ENCODE measurements around the gene KRT23.

The KRT23 gene

GRCh38 chr17:40962059-40962561, 24.7 kb upstream of the KRT23 start:
- Histone ChIP-seq H3K9ac (ENCODE audit: low read length) (no peak overlapping the region), H3K4me1 (ENCODE audit: control insufficient read depth, low read depth, low read length) (peaks cover 13% of the 10 kb centered on the region), H3K36me3 (ENCODE audit: control insufficient read depth, low read depth, low read length) (no peaks in the 10 kb centered on the region), H3K27me3 (ENCODE audit: control insufficient read depth, insufficient read depth, low read length) (no peaks in the 10 kb centered on the region), H3K9me3 (ENCODE audit: control insufficient read depth, low read depth, low read length) (no peaks in the 10 kb centered on the region), H3K27ac (ENCODE audit: low read length) (no peak overlapping the region), H3K4me3 (ENCODE audit: low read length) (no peak overlapping the region)

- H3K27me3 ChIP-seq (ENCODE audit: control insufficient read depth, insufficient read depth, low read length): no peaks in the 10 kb centered on the region
- no peaks in the 10 kb centered on the region for H3K36me3 ChIP-seq (ENCODE audit: control insufficient read depth, low read depth, low read length)
- peaks cover 13% of the 10 kb centered on the region for H3K4me1 ChIP-seq (ENCODE audit: control insufficient read depth, low read depth, low read length)
- no peak overlapping the region for H3K4me3 ChIP-seq (ENCODE audit: low read length)
- no peak overlapping the region for H3K27ac ChIP-seq (ENCODE audit: low read length)
- H3K9ac ChIP-seq (ENCODE audit: low read length): no peak overlapping the region
- H3K9me3 ChIP-seq (ENCODE audit: control insufficient read depth, low read depth, low read length): no peaks in the 10 kb centered on the region
Observed at GRCh38 chr17:40961591-40961990, 24.1 kb upstream of the KRT23 start.

GRCh38 chr17:40960144-40960543, 22.7 kb upstream of the KRT23 start:
- no peaks in the 10 kb centered on the region for H3K9me3 ChIP-seq (ENCODE audit: control insufficient read depth, low read depth, low read length)
- no peaks in the 10 kb centered on the region for H3K36me3 ChIP-seq (ENCODE audit: control insufficient read depth, low read depth, low read length)
- H3K27me3 ChIP-seq (ENCODE audit: control insufficient read depth, insufficient read depth, low read length): no peaks in the 10 kb centered on the region
- no peak overlapping the region for H3K27ac ChIP-seq (ENCODE audit: low read length)
- H3K4me1 ChIP-seq (ENCODE audit: control insufficient read depth, low read depth, low read length): peaks cover 13% of the 10 kb centered on the region
- H3K4me3 ChIP-seq (ENCODE audit: low read length): no peak overlapping the region
- no peak overlapping the region for H3K9ac ChIP-seq (ENCODE audit: low read length)

- Histone ChIP-seq H3K27ac (ENCODE audit: low read length) (no peak overlapping the region), H3K9ac (ENCODE audit: low read length) (no peak overlapping the region), H3K4me1 (ENCODE audit: control insufficient read depth, low read depth, low read length) (peaks cover 13% of the 10 kb centered on the region), H3K36me3 (ENCODE audit: control insufficient read depth, low read depth, low read length) (no peaks in the 10 kb centered on the region), H3K9me3 (ENCODE audit: control insufficient read depth, low read depth, low read length) (no peaks in the 10 kb centered on the region), H3K27me3 (ENCODE audit: control insufficient read depth, insufficient read depth, low read length) (no peaks in the 10 kb centered on the region), H3K4me3 (ENCODE audit: low read length) (no peak overlapping the region)
Observed at GRCh38 chr17:40958086-40958953, 20.9 kb upstream of the KRT23 start.

- Histone ChIP-seq H3K36me3 (ENCODE audit: control insufficient read depth, low read depth, low read length) (no peaks in the 10 kb centered on the region), H3K9ac (ENCODE audit: low read length) (no peak overlapping the region), H3K9me3 (ENCODE audit: control insufficient read depth, low read depth, low read length) (no peaks in the 10 kb centered on the region), H3K4me3 (ENCODE audit: low read length) (no peak overlapping the region), H3K27me3 (ENCODE audit: control insufficient read depth, insufficient read depth, low read length) (no peaks in the 10 kb centered on the region), H3K27ac (ENCODE audit: low read length) (no peak overlapping the region), H3K4me1 (ENCODE audit: control insufficient read depth, low read depth, low read length) (peaks cover 13% of the 10 kb centered on the region)
Observed at GRCh38 chr17:40956401-40957254, 19.2 kb upstream of the KRT23 start.

- H3K4me3 ChIP-seq (ENCODE audit: low read length): no peak overlapping the region
- H3K9ac ChIP-seq (ENCODE audit: low read length): no peak overlapping the region
- peaks cover 13% of the 10 kb centered on the region for H3K4me1 ChIP-seq (ENCODE audit: control insufficient read depth, low read depth, low read length)
- H3K27me3 ChIP-seq (ENCODE audit: control insufficient read depth, insufficient read depth, low read length): no peaks in the 10 kb centered on the region
- H3K27ac ChIP-seq (ENCODE audit: low read length): no peak overlapping the region
- no peaks in the 10 kb centered on the region for H3K36me3 ChIP-seq (ENCODE audit: control insufficient read depth, low read depth, low read length)
- no peaks in the 10 kb centered on the region for H3K9me3 ChIP-seq (ENCODE audit: control insufficient read depth, low read depth, low read length)
Observed at GRCh38 chr17:40953881-40954280, 16.4 kb upstream of the KRT23 start.

- H3K4me3 ChIP-seq (ENCODE audit: low read length): no peak overlapping the region
- H3K9ac ChIP-seq (ENCODE audit: low read length): no peak overlapping the region
- no peaks in the 10 kb centered on the region for H3K9me3 ChIP-seq (ENCODE audit: control insufficient read depth, low read depth, low read length)
- no peaks in the 10 kb centered on the region for H3K27me3 ChIP-seq (ENCODE audit: control insufficient read depth, insufficient read depth, low read length)
- no peaks in the 10 kb centered on the region for H3K36me3 ChIP-seq (ENCODE audit: control insufficient read depth, low read depth, low read length)
- H3K27ac ChIP-seq (ENCODE audit: low read length): no peak overlapping the region
- peaks cover 5% of the 10 kb centered on the region for H3K4me1 ChIP-seq (ENCODE audit: control insufficient read depth, low read depth, low read length)
Observed at GRCh38 chr17:40952661-40953060, 15.2 kb upstream of the KRT23 start.

GRCh38 chr17:40952154-40952553, 14.7 kb upstream of the KRT23 start:
- Histone ChIP-seq H3K4me3 (ENCODE audit: low read length) (no peak overlapping the region), H3K9me3 (ENCODE audit: control insufficient read depth, low read depth, low read length) (no peaks in the 10 kb centered on the region), H3K4me1 (ENCODE audit: control insufficient read depth, low read depth, low read length) (peaks cover under 1% of the 10 kb centered on the region), H3K9ac (ENCODE audit: low read length) (no peak overlapping the region), H3K27ac (ENCODE audit: low read length) (no peak overlapping the region), H3K27me3 (ENCODE audit: control insufficient read depth, insufficient read depth, low read length) (no peaks in the 10 kb centered on the region), H3K36me3 (ENCODE audit: control insufficient read depth, low read depth, low read length) (no peaks in the 10 kb centered on the region)

GRCh38 chr17:40951011-40951622, 13.7 kb upstream of the KRT23 start:
- no peak overlapping the region for H3K9ac ChIP-seq (ENCODE audit: low read length)
- no peaks in the 10 kb centered on the region for H3K9me3 ChIP-seq (ENCODE audit: control insufficient read depth, low read depth, low read length)
- H3K4me1 ChIP-seq (ENCODE audit: control insufficient read depth, low read depth, low read length): no peaks in the 10 kb centered on the region
- no peaks in the 10 kb centered on the region for H3K36me3 ChIP-seq (ENCODE audit: control insufficient read depth, low read depth, low read length)
- no peak overlapping the region for H3K4me3 ChIP-seq (ENCODE audit: low read length)
- H3K27me3 ChIP-seq (ENCODE audit: control insufficient read depth, insufficient read depth, low read length): no peaks in the 10 kb centered on the region
- H3K27ac ChIP-seq (ENCODE audit: low read length): no peak overlapping the region

- no peaks in the 10 kb centered on the region for H3K4me1 ChIP-seq (ENCODE audit: control insufficient read depth, low read depth, low read length)
- H3K9me3 ChIP-seq (ENCODE audit: control insufficient read depth, low read depth, low read length): no peaks in the 10 kb centered on the region
- H3K27me3 ChIP-seq (ENCODE audit: control insufficient read depth, insufficient read depth, low read length): no peaks in the 10 kb centered on the region
- H3K27ac ChIP-seq (ENCODE audit: low read length): no peak overlapping the region
- H3K36me3 ChIP-seq (ENCODE audit: control insufficient read depth, low read depth, low read length): no peaks in the 10 kb centered on the region
- H3K9ac ChIP-seq (ENCODE audit: low read length): no peak overlapping the region
- no peak overlapping the region for H3K4me3 ChIP-seq (ENCODE audit: low read length)
Observed at GRCh38 chr17:40950176-40950575, 12.7 kb upstream of the KRT23 start.

GRCh38 chr17:40949418-40949817, 12.0 kb upstream of the KRT23 start:
- Histone ChIP-seq H3K4me1 (ENCODE audit: control insufficient read depth, low read depth, low read length) (no peaks in the 10 kb centered on the region), H3K27me3 (ENCODE audit: control insufficient read depth, insufficient read depth, low read length) (no peaks in the 10 kb centered on the region), H3K4me3 (ENCODE audit: low read length) (no peak overlapping the region), H3K27ac (ENCODE audit: low read length) (no peak overlapping the region), H3K9ac (ENCODE audit: low read length) (no peak overlapping the region), H3K9me3 (ENCODE audit: control insufficient read depth, low read depth, low read length) (no peaks in the 10 kb centered on the region), H3K36me3 (ENCODE audit: control insufficient read depth, low read depth, low read length) (no peaks in the 10 kb centered on the region)

Data from iPS-18a (cell line).